HepG2 (cell line): Measurements from ENCODE around the gene SCYGR4. TPM values are rescaled to one million over a fixed set of nuclear protein-coding genes. Genes with fewer than 3 reads are reported as not detected.

ENCODE experiments used
- ATAC-seq: fragments of 200-7000 bp; cut with Tn5 transposase; 3 replicates; pipeline ENCODE4 v1.9.1; 2020; ENCODE audit warnings: mild to moderate bottlenecking, moderate library complexity
- BruUV-seq: library from RNA; stranded (reverse); fragments of 400-500 nt; replicated peaks from 2 replicates; lab custom pipeline; 2021; lab: Mats Ljungman, UMichigan
- CTCF ChIA-PET: fragments of 300-600 bp; formaldehyde crosslinking; extraction: SDS; loops from one replicate; lab custom pipeline; 2021; ENCODE audit warnings: low total read pairs, inconsistent platforms, low intra/inter-chr PET ratio; lab: Yijun Ruan, JAX
- POLR2A ChIA-PET: fragments of 350-600 bp; sonication (Branson Sonifier 250); formaldehyde crosslinking; loops from one replicate; lab custom pipeline; 2020; ENCODE audit warnings: antibody characterized with exemption, inconsistent platforms; lab: Yijun Ruan, JAX
- DNase-seq: peaks from one replicate; pipeline ENCODE4 v3.0.0-alpha.2; 2015; ENCODE audit warnings: low spot score
- FAIRE-seq: peaks from 3 replicates; lab custom pipeline; 2011; peaks lifted over from hg19 to GRCh38; lab: Jason Lieb, UNC
- H2AFZ ChIP-seq: one replicate; pipeline ENCODE4 v1.6.1; 2011; ENCODE audit warnings: low read length, inconsistent platforms
- H3K27ac ChIP-seq: fragments of 300-600 bp; 3 replicates; pipeline ENCODE4 v1.8.0; 2011; ENCODE audit warnings: mixed run types, mild to moderate bottlenecking, mixed read lengths, low read length, inconsistent platforms; ENCODE audit not compliant: insufficient read depth; ENCODE audit errors: extremely low read length
- H3K27me3 ChIP-seq, 2 experiments: fragments of 200-600 bp in 1 of 2; 2 replicates in 1 of 2; 3 replicates in 1 of 2; pipeline versions ENCODE4 v1.6.0 to v1.8.0; 2011; ENCODE audit warnings: low read length in 2 of 2, mild to moderate bottlenecking in 2 of 2, moderate library complexity in 2 of 2, inconsistent platforms in 1 of 2; ENCODE audit not compliant: insufficient read depth in 2 of 2, control insufficient read depth in 1 of 2
- H3K36me3 ChIP-seq, 2 experiments: fragments of 200-600 bp in 1 of 2; replicated peaks in 1 of 2; 2 replicates in 1 of 2; 3 replicates in 1 of 2; pipeline versions ENCODE4 v1.5.1 to v1.8.0; 2011; ENCODE audit warnings: low read length in 2 of 2, inconsistent platforms in 1 of 2; ENCODE audit not compliant: insufficient read depth in 2 of 2, control insufficient read depth in 1 of 2
- H3K4me1 ChIP-seq: 2 replicates; pipeline ENCODE4 v1.5.1; 2012; ENCODE audit warnings: low read length, inconsistent platforms; ENCODE audit not compliant: insufficient read depth
- H3K4me2 ChIP-seq: 2 replicates; pipeline ENCODE4 v1.6.0; 2011; ENCODE audit warnings: low read depth, low read length, inconsistent platforms
- H3K4me3 ChIP-seq, 3 experiments: fragments of 200-600 bp in 1 of 3; sonication (generic), shearing (Covaris generic) in 1 of 3; replicated peaks in 1 of 3; 2 replicates each; pipeline ENCODE4 v1.5.1; 2011 to 2016; ENCODE audit warnings: low read length in 3 of 3, inconsistent platforms in 2 of 3, low read depth in 2 of 3, mild to moderate bottlenecking in 2 of 3, control low read depth in 1 of 3, mixed read lengths in 1 of 3; ENCODE audit not compliant: insufficient read depth in 1 of 3
- H3K79me2 ChIP-seq: one replicate; pipeline ENCODE4 v1.6.1; 2011; ENCODE audit warnings: low read length, inconsistent platforms; ENCODE audit not compliant: insufficient read depth
- H3K9ac ChIP-seq: 2 replicates; pipeline ENCODE4 v1.6.0; 2011; ENCODE audit warnings: mild to moderate bottlenecking, low read depth, low read length, inconsistent platforms; ENCODE audit not compliant: insufficient read depth
- H3K9me3 ChIP-seq: 2 replicates; pipeline ENCODE4 v1.5.1; 2012; ENCODE audit warnings: mild to moderate bottlenecking, low read length
- H4K20me1 ChIP-seq: 2 replicates; pipeline ENCODE4 v1.6.0; 2011; ENCODE audit warnings: inconsistent platforms, mild to moderate bottlenecking, low read length, moderate library complexity; ENCODE audit not compliant: insufficient read depth
- AKNA ChIP-seq: sonication (generic); formaldehyde crosslinking; IDR thresholded peaks from 2 replicates; pipeline ENCODE4 v1.4.0; 2020; ENCODE audit warnings: missing genetic modification reagents, borderline replicate concordance
- ATF6 ChIP-seq: sonication (generic); formaldehyde crosslinking; conservative IDR thresholded peaks from 2 replicates; pipeline ENCODE4 v1.4.0; 2020; ENCODE audit warnings: missing genetic modification reagents
- EP300 ChIP-seq, 3 experiments: sonication (generic) in 1 of 3; formaldehyde crosslinking in 1 of 3; IDR thresholded peaks; 2 replicates each; pipeline versions ENCODE4 v1.5.1 to v1.6.1; 2011 to 2020; ENCODE audit warnings: low read depth in 2 of 3, low read length in 2 of 3, borderline replicate concordance in 1 of 3, improper control_type of control experiment in 1 of 3, mild to moderate bottlenecking in 1 of 3, missing genetic modification reagents in 1 of 3, moderate library complexity in 1 of 3
- ETV5 ChIP-seq: IDR thresholded peaks from 2 replicates; pipeline ENCODE4 v1.6.1; 2018; ENCODE audit warnings: missing biosample characterization, missing genetic modification reagents, inconsistent platforms, borderline replicate concordance
- GMEB2 ChIP-seq: IDR thresholded peaks from 2 replicates; pipeline ENCODE4 v1.6.1; 2016; ENCODE audit warnings: missing biosample characterization, missing genetic modification reagents, low read depth
- SKI ChIP-seq: fragments of 450-650 bp; IDR thresholded peaks from one replicate; pipeline ENCODE4 v1.6.1; 2018; ENCODE audit warnings: mild to moderate bottlenecking; ENCODE audit not compliant: partially characterized antibody
- YEATS2 ChIP-seq: sonication (generic); formaldehyde crosslinking; IDR thresholded peaks from 2 replicates; pipeline ENCODE4 v1.4.0; 2020; ENCODE audit warnings: missing genetic modification reagents, borderline replicate concordance
- ZBTB42 ChIP-seq: sonication (generic); formaldehyde crosslinking; IDR thresholded peaks from 2 replicates; pipeline ENCODE4 v1.5.0; 2020; ENCODE audit warnings: mild to moderate bottlenecking, missing genetic modification reagents
- ZNF44 ChIP-seq: sonication (generic); formaldehyde crosslinking; IDR thresholded peaks from 2 replicates; pipeline ENCODE4 v1.5.1; 2020; ENCODE audit warnings: mild to moderate bottlenecking, missing genetic modification reagents
- ZNF720 ChIP-seq: sonication (generic); formaldehyde crosslinking; IDR thresholded peaks from 2 replicates; pipeline ENCODE4 v1.4.0; 2020; ENCODE audit warnings: missing genetic modification reagents
- WGBS: methylation state at CpG from one replicate; pipeline ENCODE4 v1.1.6; 2017; ENCODE audit warnings: low lambda C conversion rate; 5-methylcytosine and 5-hydroxymethylcytosine counted together
- in situ Hi-C: cut with HindIII; loops from 2 replicates; pipeline ENCODE4 v1.10.0; 2017; ENCODE audit warnings: low pct_unique_long_range_greater_than_20kb; ENCODE audit not compliant: extremely low pct_ligation_motif_present
- intact Hi-C: fragments of 100-400 bp; cut with micrococcal nuclease; formaldehyde crosslinking; loops from one replicate; pipeline ENCODE4 v1.10.0; 2022; ENCODE audit not compliant: unreplicated experiment
- polyA plus RNA-seq, 8 experiments: library from polyadenylated mRNA; depleted of rRNA in 3 of 8; stranded (reverse) in 7 of 8; unstranded in 1 of 8; fragments of >200 nt; fragmentation: Illumina TruSeq in 4 of 8; extraction: Trizol in 4 of 8; gene quantifications; 2 replicates each; pipeline versions ENCODE4 v1.2.1 to v1.2.3, GENCODE V29; 2011 to 2016; ENCODE audit warnings: low read depth in 4 of 8, missing spikeins in 1 of 8, mixed read lengths in 1 of 8; ENCODE audit not compliant: insufficient read depth in 1 of 8
- total RNA-seq, 5 experiments: library from RNA; depleted of rRNA; stranded (reverse); fragments of >200 nt; fragmentation: Illumina TruSeq; extraction: Trizol; gene quantifications; 2 replicates each; pipeline ENCODE4 v1.2.3, GENCODE V29; 2016; ENCODE audit warnings: low read depth in 1 of 5
- TF ChIP-seq, protein P1 (sequence below): conservative IDR thresholded peaks from 2 replicates; pipeline ENCODE4 v1.6.1; 2018; ENCODE audit warnings: missing genetic modification reagents

SCYGR4 gene
- total and polyA plus RNA-seq, 2 of the 13 experiments (the other 11 are each of a cell fraction or from before 2014, with no cell fraction given) = not detected

GRCh38 chr2:227654426-227654825 lies 37.1 kb downstream of the SCYGR4 start (continued):
- TF ChIP-seq ATF6 (no peak), ETV5 (no peak), GMEB2 (CRISPR knock-in tag) (no peak)
- TF ChIP-seq, protein P1, sequence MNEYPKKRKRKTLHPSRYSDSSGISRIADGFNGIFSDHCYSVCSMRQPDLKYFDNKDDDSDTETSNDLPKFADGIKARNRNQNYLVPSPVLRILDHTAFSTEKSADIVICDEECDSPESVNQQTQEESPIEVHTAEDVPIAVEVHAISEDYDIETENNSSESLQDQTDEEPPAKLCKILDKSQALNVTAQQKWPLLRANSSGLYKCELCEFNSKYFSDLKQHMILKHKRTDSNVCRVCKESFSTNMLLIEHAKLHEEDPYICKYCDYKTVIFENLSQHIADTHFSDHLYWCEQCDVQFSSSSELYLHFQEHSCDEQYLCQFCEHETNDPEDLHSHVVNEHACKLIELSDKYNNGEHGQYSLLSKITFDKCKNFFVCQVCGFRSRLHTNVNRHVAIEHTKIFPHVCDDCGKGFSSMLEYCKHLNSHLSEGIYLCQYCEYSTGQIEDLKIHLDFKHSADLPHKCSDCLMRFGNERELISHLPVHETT (CRISPR knock-in tag) = no peak

- Histone ChIP-seq H3K27me3 (no peaks in the 10 kb centered on the region), H3K9ac (no peak overlapping the region), H3K4me2 (no peak overlapping the region), H4K20me1 (no peaks in the 10 kb centered on the region), H3K36me3 (no peaks in the 10 kb centered on the region), H3K79me2 (no peaks in the 10 kb centered on the region), H2AFZ (no peak overlapping the region), H3K4me1 (peaks cover 46% of the 10 kb centered on the region), H3K4me3 (no peak overlapping the region), H3K27ac (no peak overlapping the region), H3K9me3 (no peaks in the 10 kb centered on the region)
- ATAC-seq (peak; percentile 70), FAIRE-seq (no peak), DNase-seq (peak; percentile 87)
- in situ Hi-C loops (loop anchor here (10.0 kb wide), 2 partner anchors 229 to 251 kb away; no protein-coding TSS in a partner anchor), intact Hi-C loops (loop anchor here (10.0 kb wide), 1 partner anchor 531 kb away; no protein-coding TSS in a partner anchor)
- 0% methylated on average over 1 of the region's 1 CpG for WGBS
- ChIA-PET POLR2A (no interaction called here), CTCF (no interaction called here)
- BruUV-seq = no TSS peak
- no peak for TF ChIP-seq AKNA (CRISPR knock-in tag)
- peak; percentile 18; the same call in 1 of the 2 replicates for TF ChIP-seq YEATS2 (CRISPR knock-in tag)
- TF ChIP-seq ZBTB42 (CRISPR knock-in tag) = no peak
- no peak for TF ChIP-seq ZNF44 (CRISPR knock-in tag)
- TF ChIP-seq EP300 (IDR thresholded peaks at IDR 0.05; ENCODE audit: low read depth in 2 of 2, low read length in 2 of 2) = peak in 1 of 2 experiments; percentile 57; a peak in 2 of 4 replicates
- TF ChIP-seq EP300 (CRISPR knock-in tag; IDR thresholded peaks at IDR 0.05; ENCODE audit: borderline replicate concordance) = no peak
- TF ChIP-seq ZNF720 (CRISPR knock-in tag) = no peak
- peak; percentile 37 for TF ChIP-seq SKI
Observed at GRCh38 chr2:227655454-227655853, 38.2 kb downstream of the SCYGR4 start.
